Mesodermal cell (in vitro differentiated cells): ENCODE data around the gene EXOC3L1. TPM values are rescaled to one million over a fixed set of nuclear protein-coding genes. Genes with fewer than 3 reads are reported as not detected.

Source experiments
- H3K27ac ChIP-seq: 2 replicates; pipeline ENCODE4 v1.7.0; 2013; ENCODE audit warnings: mild to moderate bottlenecking, low read depth, low read length, moderate library complexity; ENCODE audit not compliant: severe bottlenecking
- H3K36me3 ChIP-seq: 2 replicates; pipeline ENCODE4 v1.7.1; 2013; ENCODE audit warnings: mild to moderate bottlenecking, low read length, moderate library complexity; ENCODE audit not compliant: control insufficient read depth, insufficient read depth
- H3K4me1 ChIP-seq: one replicate; pipeline ENCODE4 v1.7.1; 2013; ENCODE audit warnings: mild to moderate bottlenecking, low read length; ENCODE audit not compliant: insufficient read depth, control insufficient read depth, poor library complexity, severe bottlenecking
- H3K4me3 ChIP-seq: 2 replicates; pipeline ENCODE4 v1.7.0; 2013; ENCODE audit warnings: low read length, control low read depth, mild to moderate bottlenecking; ENCODE audit not compliant: insufficient read depth, poor library complexity, severe bottlenecking; ENCODE audit errors: extremely low read depth
- H3K9me3 ChIP-seq: 2 replicates; pipeline ENCODE4 v1.7.1; 2013; ENCODE audit warnings: mild to moderate bottlenecking, low read length, moderate library complexity; ENCODE audit not compliant: control insufficient read depth
- WGBS, 2 experiments: methylation state at CpG; one replicate each; pipeline ENCODE4 v1.1.5; 2013; ENCODE audit warnings: missing lambda C conversion rate in 2 of 2; ENCODE audit not compliant: insufficient coverage in 2 of 2; 5-methylcytosine and 5-hydroxymethylcytosine counted together
- polyA plus RNA-seq, 2 experiments: library from polyadenylated mRNA; stranded (reverse); fragments of 50-300 nt; gene quantifications; one replicate each; pipeline ENCODE4 v1.2.3, GENCODE V29; 2013

Gene EXOC3L1
- polyA plus RNA-seq (2013, experiment 1 of 2): 30.8 TPM
- polyA plus RNA-seq (2013, experiment 2 of 2): 18.5 TPM

DNA sequence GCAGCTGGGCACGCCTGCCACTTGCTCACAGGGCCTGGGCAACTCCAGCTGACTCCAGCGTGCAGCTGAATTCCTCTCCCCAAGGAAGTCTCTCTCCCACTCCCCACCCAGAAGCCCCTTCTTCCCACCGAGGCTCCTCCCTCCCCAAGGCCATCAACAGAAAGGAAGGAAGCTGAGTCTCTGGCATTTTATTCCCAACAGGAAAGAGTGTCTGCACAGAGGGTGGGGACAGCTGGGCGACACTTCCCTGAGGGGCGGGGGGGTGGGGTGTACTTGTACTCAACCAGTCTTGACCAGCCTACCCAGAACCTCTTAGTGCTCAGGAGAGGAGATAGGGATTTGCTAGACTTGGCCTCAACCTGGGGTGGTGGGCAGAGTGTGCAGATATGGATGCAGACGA is at the start of gene EXOC3L1:
EXOC3L1 (minus strand) TSS at position 96 of the 400 bp plus-strand sequence. CDS start 460 bp downstream, outside the sequence.
- H3K9me3 ChIP-seq: no peaks in the 10 kb centered on the region
- H3K4me3 ChIP-seq: peak within 1 kb of the TSS; percentile 22
- H3K27ac ChIP-seq: no peak within 1 kb of the TSS
- peaks cover 22% of the 10 kb centered on the region for H3K36me3 ChIP-seq
- peaks cover 42% of the 10 kb centered on the region for H3K4me1 ChIP-seq
- 39 to 79% methylated on average over 2 to 3 of the region's 6 CpGs for WGBS, 2 experiments

- H3K36me3 ChIP-seq: peaks cover 68% of the 10 kb centered on the region
- no peak overlapping the region for H3K4me3 ChIP-seq
- 100% methylated on average over 6 of the region's 9 CpGs for WGBS, 2 experiments
- peaks cover 41% of the 10 kb centered on the region for H3K4me1 ChIP-seq
- H3K9me3 ChIP-seq: no peaks in the 10 kb centered on the region
- H3K27ac ChIP-seq: no peak overlapping the region
Measured at GRCh38 chr16:67238806-67239470, 49.0 kb upstream of the EXOC3L1 start.

- H3K27ac ChIP-seq: no peak overlapping the region
- H3K4me1 ChIP-seq: peaks cover 34% of the 10 kb centered on the region
- peaks cover 71% of the 10 kb centered on the region for H3K36me3 ChIP-seq
- H3K9me3 ChIP-seq: no peaks in the 10 kb centered on the region
- 80 to 90% methylated on average over 1 to 2 of the region's 3 CpGs for WGBS, 2 experiments
- no peak overlapping the region for H3K4me3 ChIP-seq
Measured at GRCh38 chr16:67238278-67238575, 48.3 kb upstream of the EXOC3L1 start.

DNA sequence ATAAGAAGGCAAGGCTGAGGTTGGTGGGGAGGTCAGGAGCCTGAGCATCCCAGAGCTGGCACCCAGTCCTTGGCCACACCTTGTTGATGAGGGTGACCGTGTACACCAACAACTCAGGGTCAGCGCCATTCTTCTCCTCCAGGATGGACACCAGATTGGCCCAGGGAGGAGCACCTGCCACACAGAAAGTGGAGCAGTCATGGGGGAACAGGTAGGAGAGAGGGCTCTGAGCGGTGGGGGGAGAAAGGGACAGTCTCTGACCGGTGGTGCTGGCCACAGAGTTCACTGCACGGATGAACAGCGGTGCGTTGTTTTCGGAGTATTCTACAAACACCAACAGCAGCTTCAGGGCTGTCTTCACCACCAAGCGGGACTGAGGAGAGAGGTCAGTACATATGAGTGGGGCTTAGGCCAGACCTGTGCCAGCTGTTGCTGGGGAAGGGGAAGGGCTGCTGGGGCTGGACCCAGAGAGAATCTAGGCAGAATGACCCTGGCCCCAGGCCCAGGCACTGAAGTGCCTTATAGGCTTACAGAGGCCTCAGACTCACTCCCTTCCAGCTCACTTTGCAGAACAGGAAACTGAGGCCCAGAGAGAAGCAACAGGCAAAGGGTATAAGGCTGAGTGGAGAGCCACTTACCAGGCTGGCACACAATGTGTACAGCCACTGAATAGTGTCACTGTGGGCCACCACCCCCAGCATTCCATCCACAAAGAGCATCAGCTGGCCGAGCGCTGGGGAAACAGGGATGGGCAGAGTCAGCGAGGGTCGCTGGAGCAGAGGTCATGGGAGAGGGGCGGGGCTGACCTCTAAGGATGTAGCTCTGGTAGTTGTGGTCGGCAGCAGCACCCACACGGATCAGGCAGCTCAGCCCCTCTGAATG is 47.7 kb upstream of the EXOC3L1 start:
- no peak overlapping the region for H3K27ac ChIP-seq
- H3K4me3 ChIP-seq: no peak overlapping the region
- peaks cover 28% of the 10 kb centered on the region for H3K4me1 ChIP-seq
- 90 to 95% methylated on average over 9 to 10 of the region's 16 CpGs for WGBS, 2 experiments
- peaks cover 74% of the 10 kb centered on the region for H3K36me3 ChIP-seq
- H3K9me3 ChIP-seq: no peaks in the 10 kb centered on the region

DNA sequence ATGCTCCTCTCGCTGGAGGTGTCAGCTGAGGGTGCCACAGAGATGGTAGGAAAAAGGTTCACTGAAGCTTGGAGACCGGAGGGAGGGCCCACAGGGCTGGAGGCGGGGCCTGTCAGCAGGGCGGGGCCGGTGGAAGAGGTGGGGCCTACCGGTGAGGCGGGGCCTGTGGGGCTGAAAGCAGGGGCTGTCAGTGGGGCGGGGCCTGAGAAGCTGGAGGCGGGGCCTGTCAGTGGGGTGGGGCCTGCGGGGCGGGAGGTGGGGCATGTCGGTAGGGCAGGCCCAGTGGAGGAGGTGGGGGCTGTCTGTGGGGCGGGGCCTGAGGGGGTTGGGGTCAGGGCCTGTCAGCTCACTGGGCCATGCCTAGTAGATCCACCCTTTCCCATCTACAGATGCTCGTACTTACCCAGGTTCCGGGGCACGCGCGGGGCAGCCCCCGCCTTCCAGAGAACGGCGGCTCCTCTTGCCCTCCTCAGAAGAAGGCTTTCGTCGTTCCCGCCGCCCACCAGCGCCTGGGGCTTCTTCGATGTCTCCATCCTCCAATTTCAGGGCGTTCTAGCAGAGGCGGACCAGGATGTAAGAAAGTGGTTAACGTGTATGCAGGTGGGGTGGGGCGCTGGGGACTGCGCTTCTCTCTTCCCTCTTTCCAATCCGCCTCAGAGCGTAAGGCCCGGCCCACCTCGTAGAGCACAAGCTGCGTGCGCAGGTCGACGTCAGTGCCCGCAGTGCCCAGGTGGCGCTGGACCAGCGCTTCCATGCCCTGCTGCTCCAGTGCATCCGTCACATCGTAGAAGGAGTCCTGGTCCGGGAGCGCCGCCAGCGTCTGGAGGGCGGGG is 46.8 kb upstream of the EXOC3L1 start:
- H3K36me3 ChIP-seq: peaks cover 79% of the 10 kb centered on the region

GRCh38 chr16:67235816-67236562 is 46.1 kb upstream of the EXOC3L1 start:
- Histone ChIP-seq H3K9me3 (no peaks in the 10 kb centered on the region), H3K4me1 (peaks cover 14% of the 10 kb centered on the region), H3K36me3 (peaks cover 87% of the 10 kb centered on the region), H3K4me3 (no peak overlapping the region), H3K27ac (no peak overlapping the region)
- WGBS, 2 experiments: 87 to 96% methylated on average over 14 to 17 of the region's 17 CpGs

More for the DNA sequence above, 46.8 kb upstream of the EXOC3L1 start:
- Histone ChIP-seq H3K9me3 (no peaks in the 10 kb centered on the region), H3K4me3 (no peak overlapping the region), H3K27ac (no peak overlapping the region), H3K4me1 (peaks cover 20% of the 10 kb centered on the region)
- WGBS, 2 experiments: 95 to 96% methylated on average over 28 to 36 of the region's 50 CpGs

- Histone ChIP-seq H3K4me1 (no peaks in the 10 kb centered on the region), H3K9me3 (no peaks in the 10 kb centered on the region), H3K36me3 (peaks cover 97% of the 10 kb centered on the region), H3K27ac (no peak overlapping the region), H3K4me3 (no peak overlapping the region)
- WGBS, 2 experiments: 88 to 98% methylated on average over 8 to 9 of the region's 10 CpGs
Measured at GRCh38 chr16:67234180-67234597, 44.3 kb upstream of the EXOC3L1 start.

DNA sequence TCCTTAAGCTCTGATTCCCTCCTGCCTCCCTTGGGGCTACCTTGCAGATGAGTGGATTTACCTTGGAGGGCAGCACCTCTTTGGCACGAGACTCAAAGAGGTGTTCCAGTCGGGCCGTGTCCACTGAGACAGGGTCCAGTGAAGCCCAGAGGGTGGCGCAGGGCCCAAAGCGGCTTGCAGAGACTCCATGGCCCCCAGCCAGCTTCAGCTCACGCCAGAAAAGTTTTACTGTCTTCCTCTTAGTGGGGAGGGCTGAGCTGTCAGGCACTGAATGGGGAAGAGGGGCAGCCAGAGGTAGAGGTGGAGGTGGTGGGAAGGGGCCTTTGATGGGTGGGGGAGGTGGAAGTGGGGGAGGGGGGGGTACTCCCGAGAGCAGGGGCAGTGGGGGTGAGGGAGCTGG is 43.7 kb upstream of the EXOC3L1 start:
- no peaks in the 10 kb centered on the region for H3K9me3 ChIP-seq
- H3K4me1 ChIP-seq: no peaks in the 10 kb centered on the region
- H3K36me3 ChIP-seq: peaks cover 97% of the 10 kb centered on the region
- 88 to 95% methylated on average over 5 to 6 of the region's 7 CpGs for WGBS, 2 experiments
- no peak overlapping the region for H3K4me3 ChIP-seq
- H3K27ac ChIP-seq: no peak overlapping the region

DNA sequence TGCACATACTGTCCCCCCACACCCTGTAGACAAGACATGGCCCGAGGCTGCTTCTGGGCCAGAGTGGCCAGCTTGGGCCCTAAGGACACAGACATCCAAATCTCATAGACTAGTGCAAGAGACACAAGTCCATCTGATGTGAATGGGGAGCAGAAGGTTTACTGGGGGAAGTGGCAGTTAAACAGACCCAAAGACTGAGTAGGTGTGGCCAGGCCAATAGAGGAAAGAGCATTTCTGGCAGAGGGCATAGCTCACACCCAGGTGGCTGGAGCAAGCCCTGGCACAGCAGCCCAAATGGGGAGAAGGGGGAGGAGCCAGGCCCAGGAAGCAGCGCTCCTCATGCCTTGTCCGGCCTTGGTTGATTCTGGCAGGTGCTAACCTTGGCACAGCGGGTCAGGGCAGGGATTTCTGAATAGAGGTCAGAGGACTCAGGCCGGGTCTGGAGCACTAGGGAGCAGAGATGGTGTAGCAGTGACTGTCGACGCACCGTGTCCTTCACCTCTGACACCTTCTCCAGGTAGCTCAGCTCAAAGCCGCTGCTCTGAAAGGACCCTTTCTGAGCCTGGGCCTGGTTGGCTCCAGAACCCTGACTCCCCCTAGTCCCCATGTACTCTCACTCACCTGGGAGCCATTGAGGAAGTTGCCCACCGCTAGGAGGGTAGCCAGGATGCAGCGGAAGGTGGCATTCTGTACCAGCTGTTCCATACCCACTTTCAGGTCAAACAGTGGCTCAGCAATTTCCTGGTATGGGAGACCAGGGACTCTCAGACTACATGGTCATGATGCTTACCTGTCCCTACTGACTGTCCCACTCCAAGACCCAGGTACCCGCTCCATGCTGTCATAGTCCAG is 41.1 kb upstream of the EXOC3L1 start:
- 95 to 97% methylated on average over 8 to 12 of the region's 12 CpGs for whole genome bisulfite sequencing, 2 experiments
- Histone ChIP-seq H3K27ac (no peak overlapping the region), H3K9me3 (no peaks in the 10 kb centered on the region), H3K4me1 (peaks cover 8% of the 10 kb centered on the region), H3K4me3 (no peak overlapping the region), H3K36me3 (peaks cover 80% of the 10 kb centered on the region)
